HG02943 (cell line): Measurements from ENCODE around the gene MICAL2.

Experiments used
- ATAC-seq: cut with Tn5 transposase; IDR thresholded peaks from one replicate; pipeline ENCODE4 v1.9.1; 2021; ENCODE audit warnings: mild to moderate bottlenecking, low read depth, moderate library complexity; ENCODE audit not compliant: unreplicated experiment

The MICAL2 gene

GRCh38 chr11:12276831-12277475 lies 166.6 kb downstream of the MICAL2 start:
- no peak for ATAC-seq

DNA sequence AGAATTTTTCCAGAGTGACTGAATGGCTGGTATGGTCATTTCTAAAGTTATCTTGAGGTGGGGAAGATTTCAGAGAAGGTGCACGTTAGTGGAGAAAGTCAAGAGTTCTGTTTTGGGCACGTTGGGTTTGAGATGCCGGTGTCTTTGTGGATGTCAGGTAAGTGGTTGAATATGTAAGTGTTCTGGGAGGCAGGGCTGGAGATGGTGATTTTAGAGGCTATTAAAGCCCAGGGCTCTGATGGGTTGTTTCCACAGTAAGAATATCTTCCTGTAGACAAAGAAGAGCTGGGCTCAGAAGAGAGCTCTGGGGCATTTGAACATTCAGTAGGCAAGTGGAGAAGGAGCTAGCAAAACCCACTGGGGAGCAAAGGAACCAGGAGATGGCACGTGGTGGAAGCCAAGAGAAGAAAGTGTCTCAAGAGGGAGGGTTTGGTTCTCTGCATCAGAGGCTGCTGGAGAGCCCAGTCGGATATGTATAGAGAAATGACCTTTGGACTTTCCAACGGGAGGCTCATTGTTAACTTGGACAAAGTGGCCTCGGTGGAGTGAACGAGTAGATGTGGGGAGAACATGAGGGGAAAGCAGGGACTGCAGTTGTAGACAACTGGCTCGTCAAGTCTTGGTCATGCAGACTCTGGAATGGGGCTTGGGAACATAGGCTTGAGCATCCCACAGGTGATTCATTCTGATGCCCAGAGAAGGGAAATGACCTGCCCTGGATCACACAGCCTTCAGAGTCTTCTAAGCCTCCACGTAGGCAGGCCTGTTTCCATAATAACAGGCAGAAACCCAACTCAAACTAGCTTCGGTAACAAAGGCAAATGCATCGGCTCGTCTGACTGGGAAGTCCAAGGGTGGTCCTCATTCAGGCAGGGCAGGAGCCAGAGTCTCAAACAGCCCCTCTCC lies 168.6 kb downstream of the MICAL2 start:
- no peak for ATAC-seq

DNA sequence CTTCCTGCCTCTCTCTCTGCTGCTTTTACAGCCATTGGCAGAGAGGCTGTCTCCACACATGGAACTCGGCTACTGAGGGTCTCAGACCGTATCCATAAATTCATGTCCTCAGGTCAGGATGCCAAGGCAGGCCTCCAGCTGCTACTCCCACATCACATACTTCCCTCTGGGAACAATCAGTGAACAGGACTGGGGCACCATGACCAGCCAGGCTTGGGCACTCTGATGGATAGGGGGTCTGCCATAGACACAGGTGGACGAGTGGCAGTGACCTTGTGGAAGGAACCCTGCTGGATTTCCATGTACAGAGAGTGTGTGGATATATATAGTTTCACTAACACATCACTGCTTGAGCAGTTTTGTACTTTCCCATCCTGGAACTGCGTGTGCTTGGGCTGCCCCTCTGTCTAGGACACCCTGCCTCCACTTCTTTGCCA lies 169.3 kb downstream of the MICAL2 start:
- no peak for ATAC-seq

- ATAC-seq, result no peak
Observed at GRCh38 chr11:12280199-12280837, 169.9 kb downstream of the MICAL2 start.

DNA sequence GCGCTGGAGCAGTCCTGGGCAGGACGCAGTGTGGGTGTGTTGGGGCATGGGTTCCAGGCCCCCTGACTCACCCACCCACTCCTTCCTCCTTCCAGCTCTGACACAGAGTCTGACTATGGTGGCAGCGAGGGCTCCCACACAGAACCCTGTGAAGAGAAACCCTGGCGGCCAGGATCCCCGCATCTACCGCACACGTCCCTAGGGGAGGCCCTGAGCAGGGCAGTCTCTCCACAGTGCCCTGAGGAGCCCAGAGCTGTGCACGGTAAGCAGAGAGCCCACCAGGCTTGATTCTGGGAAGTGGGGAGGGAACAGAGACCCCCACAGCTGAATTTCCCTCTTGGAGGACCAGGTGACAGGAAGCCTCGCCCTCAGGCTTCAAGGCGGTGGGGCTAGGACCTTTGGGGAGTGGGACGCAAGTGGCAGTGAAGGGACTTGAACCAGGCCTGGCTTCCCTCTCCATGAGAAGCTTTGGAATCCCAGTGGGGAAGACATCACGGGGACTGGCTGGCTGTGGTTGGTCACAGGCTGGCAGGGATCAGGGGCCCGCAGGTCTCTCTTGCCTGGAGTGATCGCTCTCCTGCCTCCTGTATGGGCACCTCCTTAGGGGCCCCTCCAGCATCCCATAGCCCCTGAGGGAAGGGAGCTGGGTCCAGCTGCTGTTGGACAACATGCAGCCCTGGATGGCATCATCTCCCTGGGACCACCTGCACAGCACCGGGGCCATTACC lies 170.6 kb downstream of the MICAL2 start:
- no peak for ATAC-seq

DNA sequence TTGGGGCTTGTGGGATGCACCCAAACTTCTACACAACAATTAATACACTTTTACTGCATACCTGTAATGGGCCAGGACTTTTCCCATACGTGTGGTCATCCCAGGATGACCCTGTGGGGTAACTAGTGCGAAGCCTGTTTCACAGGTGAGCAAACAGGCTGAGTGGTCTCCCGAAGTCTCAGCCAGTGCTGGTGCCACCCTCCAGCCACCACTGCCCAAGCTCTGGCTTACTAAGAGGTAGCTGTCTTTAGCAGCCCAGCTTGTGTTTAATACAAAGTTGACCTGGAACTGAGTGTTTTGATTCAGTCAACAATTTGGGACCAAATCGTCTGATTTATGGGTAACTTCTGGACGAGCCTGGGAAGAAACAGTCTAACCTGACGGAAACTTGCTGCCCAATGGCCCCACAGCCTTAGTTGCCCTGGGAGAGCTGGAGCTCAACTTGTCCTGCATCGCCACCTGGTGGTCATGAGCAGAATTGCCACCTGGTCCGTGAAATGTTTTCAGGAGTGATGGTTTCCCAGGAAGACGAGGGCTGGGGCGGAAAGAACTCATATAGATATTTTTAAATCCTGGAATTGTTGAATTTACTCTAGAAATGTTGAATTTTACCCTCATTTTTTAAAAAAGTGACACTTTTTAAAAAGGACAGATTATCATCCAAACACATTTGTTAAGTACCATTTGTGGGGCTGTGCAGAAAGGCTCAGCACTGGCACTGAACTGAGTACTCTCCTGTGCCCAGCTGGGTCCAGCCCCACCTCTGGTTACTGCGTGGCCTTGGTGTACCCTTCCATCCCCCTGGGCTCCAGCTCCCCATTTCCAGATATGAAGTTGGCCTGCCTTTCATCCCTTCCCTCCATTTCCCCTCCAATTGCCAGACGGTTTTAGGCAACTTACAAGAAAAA lies 171.4 kb downstream of the MICAL2 start:
- ATAC-seq, result no peak

GRCh38 chr11:12282676-12283075 lies 172.3 kb downstream of the MICAL2 start:
- ATAC-seq, result no peak

DNA sequence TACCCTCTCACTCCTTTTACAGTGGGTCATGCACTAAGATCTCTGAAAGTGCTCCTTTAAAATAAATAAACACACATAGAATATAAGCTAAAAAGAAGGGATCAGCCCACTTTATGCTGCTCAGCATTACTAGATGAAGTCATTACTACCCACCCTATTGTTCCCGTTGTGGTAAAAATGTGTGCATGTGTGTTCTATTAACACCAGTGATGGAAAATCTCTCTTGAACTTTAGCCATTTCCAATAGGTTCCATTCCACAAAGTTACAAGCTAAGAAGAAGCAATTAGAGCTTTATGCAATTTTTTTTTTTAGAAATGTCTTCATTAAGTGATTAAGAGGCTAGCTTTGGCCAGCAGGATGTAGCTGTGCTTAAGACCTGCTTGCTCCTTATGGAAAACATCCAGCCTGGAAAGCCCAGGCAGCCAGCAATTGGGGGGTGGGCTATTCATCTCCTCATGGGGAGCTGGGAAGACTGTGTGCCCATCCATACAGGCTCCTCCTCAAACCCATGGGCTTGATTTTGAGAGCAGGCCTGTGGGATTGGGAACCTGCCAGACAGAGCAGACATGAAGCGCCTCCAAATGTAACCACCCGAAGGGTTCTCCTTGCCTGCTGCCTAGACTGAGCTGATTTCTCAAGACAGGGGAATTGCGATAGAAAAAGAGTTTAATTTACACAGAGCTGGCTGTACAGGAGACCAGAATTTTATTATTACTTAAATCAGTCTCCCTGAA lies 174.1 kb downstream of the MICAL2 start:
- no peak for ATAC-seq

- ATAC-seq, result no peak
Observed at GRCh38 chr11:12285106-12285505, 174.7 kb downstream of the MICAL2 start.

- ATAC-seq, result no peak
Observed at GRCh38 chr11:12285811-12286222, 175.4 kb downstream of the MICAL2 start.

GRCh38 chr11:12286606-12287005 lies 176.2 kb downstream of the MICAL2 start:
- ATAC-seq, result no peak

DNA sequence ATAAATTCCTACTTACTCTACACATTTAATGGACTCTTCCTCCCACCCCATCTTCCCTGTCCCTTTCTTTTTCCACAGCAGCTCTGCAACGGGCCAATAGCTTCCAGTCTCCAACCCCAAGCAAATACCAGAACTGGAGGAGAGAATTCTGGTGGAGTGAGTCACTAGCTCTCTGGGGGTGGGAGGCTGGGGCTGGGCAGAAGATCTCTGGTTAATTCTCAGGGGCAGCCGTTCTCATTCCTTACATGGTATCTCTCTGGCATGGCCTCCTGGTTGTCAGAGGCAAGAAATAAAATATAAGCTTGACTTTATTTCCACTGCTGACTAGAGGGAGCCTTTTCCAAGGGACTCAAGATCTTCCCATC lies 176.6 kb downstream of the MICAL2 start:
- no peak for ATAC-seq

GRCh38 chr11:12287374-12288211 lies 177.2 kb downstream of the MICAL2 start:
- no peak for ATAC-seq

DNA sequence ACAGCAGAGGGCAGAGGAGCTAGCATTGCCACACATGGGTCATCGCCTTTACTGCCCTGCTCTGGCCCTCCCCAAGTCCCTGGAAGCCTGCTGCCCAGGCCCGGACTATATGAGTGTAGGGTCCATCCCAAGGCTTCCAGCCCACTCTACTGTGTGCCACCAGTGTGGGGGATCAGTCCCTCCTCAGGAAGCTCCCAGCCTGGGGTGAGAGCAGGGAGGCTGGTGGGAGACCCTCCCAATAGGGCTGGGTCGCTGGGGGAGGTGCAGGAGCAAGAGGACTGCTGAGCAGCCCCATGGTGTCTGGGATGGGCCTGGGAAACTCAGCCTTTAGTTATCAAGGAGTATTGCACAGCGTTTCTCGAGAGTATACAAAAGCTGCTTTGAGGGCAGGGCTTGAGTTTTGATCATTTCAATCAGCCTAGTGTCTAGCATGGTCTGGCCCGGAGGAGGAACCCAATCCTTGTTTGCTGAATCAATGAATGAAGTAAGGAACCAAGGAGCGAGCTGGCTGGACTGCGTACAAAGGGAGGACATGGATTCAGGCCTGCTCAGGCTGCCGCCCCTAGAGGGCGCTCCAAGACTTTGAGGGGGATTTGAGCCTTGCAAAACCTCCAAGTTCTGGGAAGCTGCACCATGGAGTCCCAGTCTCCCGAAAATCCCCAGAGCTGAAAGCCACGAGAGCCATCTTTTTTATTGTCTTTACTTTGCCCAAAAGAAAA lies 178.0 kb downstream of the MICAL2 start:
- ATAC-seq, result no peak

GRCh38 chr11:12288931-12289666 lies 178.7 kb downstream of the MICAL2 start:
- ATAC-seq, result no peak

DNA sequence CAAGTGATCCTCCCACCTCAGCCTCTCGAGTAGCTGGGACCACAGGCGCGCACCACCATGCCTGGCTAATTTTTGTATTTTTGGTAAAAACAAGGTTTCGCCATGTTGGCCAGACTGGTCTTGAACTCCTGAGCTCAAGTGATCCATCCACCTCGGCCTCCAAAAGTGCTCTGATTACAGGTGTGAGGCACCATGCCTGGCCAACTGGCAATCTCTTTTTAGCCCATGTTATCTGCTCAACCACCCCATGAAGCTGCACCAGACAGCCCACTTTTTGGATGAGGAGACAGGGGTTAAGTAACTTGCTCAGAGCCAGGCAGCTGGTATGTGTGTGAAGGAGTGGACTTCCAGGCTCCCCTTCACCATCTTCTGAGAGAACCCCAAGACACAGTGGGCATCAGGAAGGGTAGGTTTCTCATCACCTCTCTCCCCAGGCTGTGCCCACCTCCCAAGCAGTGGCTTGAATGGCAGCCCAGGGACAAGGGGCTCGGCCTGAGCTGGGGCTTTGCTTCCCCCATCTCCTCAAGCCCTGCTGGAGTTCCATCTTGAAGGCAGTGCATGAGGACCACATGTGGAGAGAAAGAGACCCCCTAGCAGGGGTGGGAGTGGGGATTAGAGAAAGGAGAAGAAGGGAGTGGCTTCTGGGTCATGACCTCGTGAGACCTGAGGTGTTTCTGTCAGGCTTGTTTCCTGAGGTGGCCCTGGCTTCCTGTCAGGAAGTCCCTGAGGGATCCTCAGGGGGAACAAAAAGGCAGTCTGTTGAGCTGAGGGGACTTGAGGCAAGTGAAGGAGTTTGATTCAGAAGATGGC lies 179.5 kb downstream of the MICAL2 start:
- ATAC-seq, result no peak
